H1 (cell line): ENCODE measurements around the gene TMEM269. TPM values are rescaled to one million over a fixed set of nuclear protein-coding genes. Genes with fewer than 3 reads are reported as not detected.
A peak's percentile ranks its signal among the peaks of the same experiment; 100 is the strongest.

ENCODE experiments used
- CTCF ChIA-PET: fragments of 300-600 bp; sonication (Branson Sonifier 250); formaldehyde crosslinking; loops from one replicate; lab custom pipeline; 2021; ENCODE audit not compliant: partially characterized antibody; lab: Charles Lee
- POLR2A ChIA-PET: fragments of 300-600 bp; sonication (Branson Sonifier 250); formaldehyde crosslinking; loops from one replicate; lab custom pipeline; 2021; ENCODE audit warnings: inconsistent platforms; ENCODE audit not compliant: partially characterized antibody; lab: Charles Lee
- DNase-seq, 2 experiments: peaks; one replicate each; pipeline versions ENCODE4 v3.0.0 to v3.0.0-alpha.2; 2010 to 2022; ENCODE audit warnings: low spot score in 2 of 2, low read depth in 1 of 2, mixed read lengths in 1 of 2
- FAIRE-seq: peaks from 2 replicates; lab custom pipeline; 2011; peaks lifted over from hg19 to GRCh38; lab: Jason Lieb, UNC
- H2AFZ ChIP-seq: 2 replicates; pipeline ENCODE4 v1.8.1; 2012; ENCODE audit warnings: low read length, inconsistent platforms
- H2AK5ac ChIP-seq: 2 replicates; pipeline ENCODE4 v1.6.1; 2013; ENCODE audit warnings: low read depth, low read length
- H2BK120ac ChIP-seq: replicated peaks from 2 replicates; pipeline ENCODE3; 2013; ENCODE audit warnings: low read depth, low read length, inconsistent platforms
- H2BK12ac ChIP-seq: 2 replicates; pipeline ENCODE4 v1.6.1; 2013; ENCODE audit warnings: low read depth, low read length
- H2BK15ac ChIP-seq: 2 replicates; pipeline ENCODE4 v1.6.1; 2013; ENCODE audit warnings: low read length
- H2BK20ac ChIP-seq: 2 replicates; pipeline ENCODE4 v1.6.1; 2013; ENCODE audit warnings: low read length
- H2BK5ac ChIP-seq: 2 replicates; pipeline ENCODE4 v1.6.1; 2013; ENCODE audit warnings: low read depth, low read length
- H3K14ac ChIP-seq: 2 replicates; pipeline ENCODE4 v1.6.1; 2013; ENCODE audit warnings: inconsistent platforms; ENCODE audit not compliant: insufficient read length
- H3K18ac ChIP-seq: 2 replicates; pipeline ENCODE4 v1.6.1; 2013; ENCODE audit warnings: low read length; ENCODE audit errors: extremely low read depth
- H3K23ac ChIP-seq: 2 replicates; pipeline ENCODE4 v1.6.1; 2013; ENCODE audit warnings: inconsistent platforms; ENCODE audit not compliant: insufficient read length
- H3K23me2 ChIP-seq: 2 replicates; pipeline ENCODE4 v1.6.1; 2013; ENCODE audit warnings: low read depth, low read length
- H3K27ac ChIP-seq: 2 replicates; pipeline ENCODE4 v1.6.1; 2011; ENCODE audit warnings: low read depth, low read length, inconsistent platforms
- H3K27me3 ChIP-seq, 4 experiments: replicated peaks in 1 of 4; 1 replicate in 1 of 4; 2 replicates in 3 of 4; pipeline versions ENCODE4 v1.6.1 to v1.8.1; 2011 to 2013; ENCODE audit warnings: low read length in 3 of 4, mild to moderate bottlenecking in 3 of 4, inconsistent platforms in 2 of 4, mixed read lengths in 2 of 4, moderate library complexity in 1 of 4; ENCODE audit not compliant: control insufficient read depth in 3 of 4, insufficient read depth in 3 of 4; ENCODE audit errors: extremely low read depth in 1 of 4
- H3K36me3 ChIP-seq, 4 experiments: 2 replicates each; pipeline versions ENCODE4 v1.6.1 to v1.8.1; 2011 to 2013; ENCODE audit warnings: mild to moderate bottlenecking in 4 of 4, low read length in 3 of 4, moderate library complexity in 2 of 4, control low read depth in 1 of 4, inconsistent platforms in 1 of 4; ENCODE audit not compliant: insufficient read depth in 4 of 4, control insufficient read depth in 2 of 4
- H3K4ac ChIP-seq: replicated peaks from 2 replicates; pipeline ENCODE3; 2013; ENCODE audit warnings: low read length, low read depth, mixed read lengths, inconsistent platforms; ENCODE audit not compliant: insufficient read length
- H3K4me1 ChIP-seq, 4 experiments: replicated peaks in 1 of 4; 1 replicate in 1 of 4; 2 replicates in 3 of 4; pipeline versions ENCODE4 v1.6.1 to v1.8.1; 2011 to 2013; ENCODE audit warnings: low read length in 3 of 4, inconsistent platforms in 2 of 4, mixed read lengths in 1 of 4; ENCODE audit not compliant: insufficient read depth in 4 of 4, control insufficient read depth in 3 of 4
- H3K4me2 ChIP-seq, 2 experiments: 2 replicates each; pipeline versions ENCODE4 v1.6.1 to v1.8.1; 2011 to 2013; ENCODE audit warnings: low read depth in 2 of 2, low read length in 2 of 2, control low read depth in 1 of 2, inconsistent platforms in 1 of 2, mild to moderate bottlenecking in 1 of 2; ENCODE audit not compliant: insufficient read depth in 1 of 2
- H3K4me3 ChIP-seq, 4 experiments: fragments of 200-600, 300-600 bp in 1 of 4; sonication (generic), shearing (Covaris generic), sonication (Bioruptor Twin) in 1 of 4; 2 replicates each; pipeline versions ENCODE4 v1.5.1 to v1.8.1; 2011 to 2016; ENCODE audit warnings: low read length in 4 of 4, low read depth in 3 of 4, control low read depth in 2 of 4, inconsistent platforms in 2 of 4, mild to moderate bottlenecking in 2 of 4, mixed read lengths in 1 of 4, moderate library complexity in 1 of 4; ENCODE audit not compliant: insufficient read depth in 2 of 4; ENCODE audit errors: extremely low read depth in 1 of 4
- H3K56ac ChIP-seq: replicated peaks from 2 replicates; pipeline ENCODE3; 2013; ENCODE audit warnings: low read depth, mild to moderate bottlenecking, mixed read lengths, low read length, inconsistent platforms; ENCODE audit not compliant: insufficient read length
- H3K79me1 ChIP-seq: 2 replicates; pipeline ENCODE4 v1.6.1; 2013; ENCODE audit warnings: low read depth, low read length, control low read depth
- H3K79me2 ChIP-seq, 2 experiments: 2 replicates each; pipeline versions ENCODE4 v1.6.1 to v1.8.1; 2012 to 2013; ENCODE audit warnings: low read length in 2 of 2, mild to moderate bottlenecking in 2 of 2, inconsistent platforms in 1 of 2; ENCODE audit not compliant: insufficient read depth in 2 of 2, control insufficient read depth in 1 of 2
- H3K9ac ChIP-seq, 4 experiments: replicated peaks in 1 of 4; 1 replicate in 1 of 4; 2 replicates in 3 of 4; pipeline versions ENCODE4 v1.6.1 to v1.8.1; 2011 to 2013; ENCODE audit warnings: low read depth in 3 of 4, low read length in 3 of 4, control low read depth in 2 of 4, mild to moderate bottlenecking in 2 of 4, moderate library complexity in 2 of 4, inconsistent platforms in 1 of 4; ENCODE audit errors: extremely low read depth in 1 of 4
- H3K9me3 ChIP-seq, 2 experiments: 2 replicates each; pipeline versions ENCODE4 v1.6.1 to v1.8.1; 2012 to 2013; ENCODE audit warnings: mild to moderate bottlenecking in 2 of 2, moderate library complexity in 2 of 2, control low read depth in 1 of 2, inconsistent platforms in 1 of 2, low read depth in 1 of 2, low read length in 1 of 2, mixed read lengths in 1 of 2; ENCODE audit not compliant: insufficient read depth in 2 of 2
- H4K20me1 ChIP-seq, 2 experiments: replicated peaks in 1 of 2; 2 replicates each; pipeline versions ENCODE3 to v1.8.1; 2011 to 2013; ENCODE audit warnings: inconsistent platforms in 2 of 2, low read length in 2 of 2, mild to moderate bottlenecking in 1 of 2; ENCODE audit not compliant: insufficient read depth in 2 of 2, control insufficient read depth in 1 of 2
- H4K5ac ChIP-seq: 2 replicates; pipeline ENCODE4 v1.6.1; 2013; ENCODE audit warnings: low read length, low read depth, mixed read lengths, inconsistent platforms; ENCODE audit not compliant: insufficient read length
- H4K8ac ChIP-seq: 2 replicates; pipeline ENCODE4 v1.8.0; 2013; ENCODE audit warnings: mild to moderate bottlenecking, moderate library complexity, low read length, inconsistent platforms; ENCODE audit not compliant: insufficient read depth; ENCODE audit errors: extremely low read depth
- H4K91ac ChIP-seq: replicated peaks from 2 replicates; pipeline ENCODE3; 2013; ENCODE audit warnings: low read length, mixed read lengths, inconsistent platforms; ENCODE audit not compliant: insufficient read length
- ASH2L ChIP-seq: fragments of 200-600, 300-600 bp; sonication (generic); IDR thresholded peaks from one replicate; pipeline ENCODE4 v1.7.1; 2017; ENCODE audit warnings: low read length
- BCL11A ChIP-seq, 2 experiments: IDR thresholded peaks; one replicate each; pipeline ENCODE4 v1.6.1; 2011; ENCODE audit warnings: low read depth in 2 of 2, low read length in 2 of 2, mild to moderate bottlenecking in 2 of 2
- JUN ChIP-seq: IDR thresholded peaks from 2 replicates; pipeline ENCODE4 v1.6.1; 2011; ENCODE audit warnings: low read depth, mild to moderate bottlenecking, improper control_type of control experiment, low read length
- KDM4A ChIP-seq: IDR thresholded peaks from one replicate; pipeline ENCODE4 v1.7.1; 2012; ENCODE audit warnings: low read depth, mild to moderate bottlenecking, moderate library complexity, low read length, inconsistent platforms; ENCODE audit not compliant: severe bottlenecking
- SP1 ChIP-seq: IDR thresholded peaks from 2 replicates; pipeline ENCODE4 v1.6.1; 2011; ENCODE audit warnings: low read depth, low read length
- ZNF274 ChIP-seq: IDR thresholded peaks from 2 replicates; pipeline ENCODE4 v1.7.0; 2012; ENCODE audit warnings: low read length, borderline replicate concordance; ENCODE audit errors: extremely low read depth
- WGBS, 2 experiments: shearing (Covaris generic) in 1 of 2; methylation state at CpG; one replicate each; pipeline versions ENCODE4 v1.1.6 to v1.1.7; 2013 to 2015; ENCODE audit warnings: low lambda C conversion rate in 2 of 2, mixed read lengths in 2 of 2, inconsistent platforms in 1 of 2, low coverage in 1 of 2, missing lambda C conversion rate in 1 of 2; ENCODE audit not compliant: insufficient replicate concordance in 2 of 2, insufficient coverage in 1 of 2, insufficient read length in 1 of 2; ENCODE audit errors: extremely low coverage in 1 of 2, missing lambda C conversion rate in 1 of 2; 5-methylcytosine and 5-hydroxymethylcytosine counted together
- polyA plus RNA-seq, 7 experiments: library from polyadenylated mRNA; depleted of rRNA in 3 of 7; stranded (reverse) in 5 of 7; unstranded in 2 of 7; fragments of >200 nt in 5 of 7; fragments of 200-250 nt in 2 of 7; gene quantifications; 1 replicate in 5 of 7; 2 replicates in 1 of 7; 4 replicates in 1 of 7; pipeline versions ENCODE4 v1.2.1 to v1.2.3, GENCODE V29; 2011 to 2013; ENCODE audit warnings: missing spikeins in 2 of 7, mixed read lengths in 2 of 7
- total RNA-seq: library from RNA; stranded (reverse); fragmentation: NEBNext Ultra II Directional; extraction: Animal tissue kit (Norgen Biotek cat#: 25700); gene quantifications from 2 replicates; pipeline ENCODE4 v1.2.1, GENCODE V29; 2021

TMEM269 gene
- total and polyA plus RNA-seq, 2 of the 8 experiments (the other 6 are each of a cell fraction or from before 2014, with no cell fraction given) = 0.14 to 0.35 TPM

- H3K27me3 ChIP-seq = no peaks in the 10 kb centered on the region
- no peak overlapping the region for H4K5ac ChIP-seq
- no peak overlapping the region for H2BK120ac ChIP-seq
- H3K4ac ChIP-seq = no peak overlapping the region
- H3K18ac ChIP-seq = no peak overlapping the region
- H2BK12ac ChIP-seq = no peak overlapping the region
- TF ChIP-seq SP1 = no peak
- no peak for TF ChIP-seq ASH2L
- no peak for TF ChIP-seq ZNF274
- no peak for TF ChIP-seq KDM4A
- TF ChIP-seq JUN = no peak
- no peak for TF ChIP-seq BCL11A (IDR thresholded peaks at IDR 0.05; ENCODE audit: low read depth in 2 of 2, low read length in 2 of 2)
- no peaks in the 10 kb centered on the region for H3K36me3 ChIP-seq
- H3K9me3 ChIP-seq = no peaks in the 10 kb centered on the region
- ChIA-PET POLR2A (interaction anchor here (1.0 to 1.5 kb wide), 2 partner anchors 61 to 156 kb away, joined by 3 to 4 read pairs; no protein-coding TSS in a partner anchor), CTCF (interaction anchor here (4.6 kb wide), 1 partner anchor 10 kb away, joined by 26 read pairs; no protein-coding TSS in a partner anchor)
- no peak overlapping the region for H3K14ac ChIP-seq
- H3K9ac ChIP-seq = 0 out of 7 replicates have a peak overlapping the region, but pooled peaks of 1 of the 4 experiments have one; percentile 56
- peak overlapping the region; percentile 79 to 86 (median 82); a peak in 7 of 8 replicates for H3K4me3 ChIP-seq
- no peak overlapping the region for H2AFZ ChIP-seq
- no peak overlapping the region for H4K8ac ChIP-seq
- no peak overlapping the region for H2AK5ac ChIP-seq
- H2BK5ac ChIP-seq = no peak overlapping the region
- peak overlapping the region; percentile 87 to 90 for H3K4me2 ChIP-seq
- H2BK20ac ChIP-seq = no peak overlapping the region
- no peak overlapping the region for H3K27ac ChIP-seq
- peaks cover 0 to 4% of the 10 kb centered on the region in 2 experiments for H4K20me1 ChIP-seq
- no peak for DNase-seq
- 92% methylated on average over 2 of the region's 2 CpGs; no CpG with 5 or more reads in 1 of the 2 experiments for WGBS, 2 experiments
- H3K4me1 ChIP-seq = peaks cover 0 to 6% (median 3%) of the 10 kb centered on the region in 4 experiments; a peak in 5 of 7 replicates
- no peak overlapping the region for H3K23ac ChIP-seq
- no peak overlapping the region for H2BK15ac ChIP-seq
- H3K79me2 ChIP-seq = peaks cover 6 to 28% of the 10 kb centered on the region in 2 experiments; a peak in 3 of 4 replicates
- no peaks in the 10 kb centered on the region for H3K79me1 ChIP-seq
- peaks cover 7% of the 10 kb centered on the region for H3K23me2 ChIP-seq
- no peak overlapping the region for H3K56ac ChIP-seq
- FAIRE-seq = no peak
- H4K91ac ChIP-seq = no peak overlapping the region
These were observed 16.6 kb upstream of the TMEM269 start for GRCh38 chr1:42768172-42768571.
